B cell (primary cell): ENCODE measurements around the gene ASPHD1. TPM values are rescaled to one million over a fixed set of nuclear protein-coding genes. Genes with fewer than 3 reads are reported as not detected.

ENCODE experiments used
- ATAC-seq: fragments of 200-7000 bp; cut with Tn5 transposase; one replicate; pipeline ENCODE4 v1.10.0; 2021; ENCODE audit warnings: low read depth, mild to moderate bottlenecking, moderate number of reproducible peaks, moderate library complexity
- CTCF ChIA-PET: fragments of 350-600 bp; sonication (Branson Sonifier 250); formaldehyde crosslinking; loops from one replicate; lab custom pipeline; 2021; ENCODE audit warnings: antibody characterized with exemption, inconsistent platforms; lab: Charles Lee
- POLR2A ChIA-PET: fragments of 350-600 bp; sonication (Branson Sonifier 250); formaldehyde crosslinking; loops from one replicate; lab custom pipeline; 2021; ENCODE audit warnings: antibody characterized with exemption; lab: Charles Lee
- DNase-seq: peaks from one replicate; pipeline ENCODE4 v3.0.0; 2013
- H2AFZ ChIP-seq: 2 replicates; pipeline ENCODE4 v1.6.1; 2012; ENCODE audit warnings: mild to moderate bottlenecking, low read depth, low read length; ENCODE audit not compliant: insufficient read depth, poor library complexity, severe bottlenecking
- H3K27ac ChIP-seq, 2 donors: 1 replicate in 1 of 2; 2 replicates in 1 of 2; pipeline ENCODE4 v1.5.1; 2012 to 2013; ENCODE audit warnings: low read length in 2 of 2, mild to moderate bottlenecking in 2 of 2, moderate library complexity in 1 of 2
- H3K27me3 ChIP-seq, 4 experiments: fragments of 200-600 bp in 1 of 4; sonication (generic) in 1 of 4; replicated peaks in 1 of 4; 1 replicate in 2 of 4; 2 replicates in 2 of 4; pipeline versions ENCODE4 v1.6.1 to v1.7.0; 2013 to 2016; ENCODE audit warnings: low read length in 3 of 4, mild to moderate bottlenecking in 2 of 4, mixed read lengths in 1 of 4, moderate library complexity in 1 of 4; ENCODE audit not compliant: insufficient read depth in 4 of 4, control insufficient read depth in 3 of 4; ENCODE audit errors: control extremely low read depth in 1 of 4
- H3K36me3 ChIP-seq, 2 experiments: replicated peaks in 1 of 2; 1 replicate in 1 of 2; 2 replicates in 1 of 2; pipeline versions ENCODE4 v1.6.1 to v1.7.1; 2013; ENCODE audit warnings: low read length in 1 of 2; ENCODE audit not compliant: insufficient read depth in 2 of 2, control insufficient read depth in 1 of 2; ENCODE audit errors: control extremely low read depth in 1 of 2, extremely low read depth in 1 of 2
- H3K4me1 ChIP-seq, 2 donors: fragments of 200-600 bp in 1 of 2; sonication (generic) in 1 of 2; 1 replicate in 1 of 2; 2 replicates in 1 of 2; pipeline versions ENCODE4 v1.5.1 to v1.6.1; 2013 to 2017; ENCODE audit warnings: low read length in 2 of 2; ENCODE audit not compliant: control insufficient read depth in 2 of 2, insufficient read depth in 2 of 2
- H3K4me2 ChIP-seq: replicated peaks from 2 replicates; pipeline ENCODE3; 2012; ENCODE audit warnings: mild to moderate bottlenecking, low read depth, low read length; ENCODE audit not compliant: poor library complexity, severe bottlenecking
- H3K4me3 ChIP-seq, 5 experiments: fragments of 200-600 bp in 1 of 5; sonication (generic) in 1 of 5; 1 replicate in 3 of 5; 2 replicates in 2 of 5; pipeline versions ENCODE4 v1.5.1 to v1.7.0; 2011 to 2016; ENCODE audit warnings: low read length in 4 of 5, mild to moderate bottlenecking in 4 of 5, low read depth in 2 of 5, control low read depth in 1 of 5, moderate library complexity in 1 of 5; ENCODE audit not compliant: insufficient read depth in 1 of 5; ENCODE audit errors: control extremely low read depth in 1 of 5, extremely low read depth in 1 of 5
- H3K79me2 ChIP-seq: fragments of 200-600 bp; sonication (generic); one replicate; pipeline ENCODE4 v1.6.0; 2016; ENCODE audit warnings: low read length; ENCODE audit not compliant: control insufficient read depth, insufficient read depth
- H3K9ac ChIP-seq: fragments of 200-600 bp; sonication (generic); 2 replicates; pipeline ENCODE4 v1.6.1; 2017; ENCODE audit warnings: mild to moderate bottlenecking, low read length, moderate library complexity
- H3K9me3 ChIP-seq, 3 donors: one replicate each; pipeline versions ENCODE4 v1.6.1 to v1.7.1; 2013; ENCODE audit warnings: low read length in 2 of 3; ENCODE audit not compliant: control insufficient read depth in 2 of 3, insufficient read depth in 1 of 3; ENCODE audit errors: control extremely low read depth in 1 of 3
- H4K20me1 ChIP-seq: 2 replicates; pipeline ENCODE4 v1.6.0; 2012; ENCODE audit warnings: mild to moderate bottlenecking, low read length; ENCODE audit not compliant: insufficient read depth, control insufficient read depth, poor library complexity, severe bottlenecking
- H3K27ac Mint-ChIP-seq: one replicate; pipeline ENCODE4 v1.8.0; 2021; ENCODE audit warnings: mixed read lengths
- H3K27me3 Mint-ChIP-seq: one replicate; pipeline ENCODE4 v1.8.0; 2021; ENCODE audit warnings: mixed read lengths
- H3K4me1 Mint-ChIP-seq: one replicate; pipeline ENCODE4 v1.8.0; 2021; ENCODE audit warnings: mixed read lengths
- H3K4me3 Mint-ChIP-seq: one replicate; pipeline ENCODE4 v1.8.0; 2021; ENCODE audit warnings: mixed read lengths
- H3K9me3 Mint-ChIP-seq: one replicate; pipeline ENCODE4 v1.8.0; 2022; ENCODE audit warnings: mixed read lengths; ENCODE audit not compliant: insufficient read depth
- EZH2 ChIP-seq: IDR thresholded peaks from 2 replicates; pipeline ENCODE4 v1.6.1; 2012; ENCODE audit warnings: borderline replicate concordance, low read depth, mild to moderate bottlenecking, moderate library complexity, low read length; ENCODE audit not compliant: insufficient read depth, poor library complexity, severe bottlenecking
- WGBS: methylation state at CpG from one replicate; pipeline ENCODE4 v1.1.5; 2013; ENCODE audit warnings: missing lambda C conversion rate; ENCODE audit not compliant: insufficient coverage; 5-methylcytosine and 5-hydroxymethylcytosine counted together
- intact Hi-C: fragments of 100-400 bp; cut with micrococcal nuclease; formaldehyde crosslinking; loops from one replicate; pipeline ENCODE4 v1.10.0; 2022
- polyA plus RNA-seq: library from polyadenylated mRNA; depleted of rRNA; stranded (reverse); fragments of >200 nt; gene quantifications from 2 replicates; pipeline ENCODE4 v1.2.3, GENCODE V29; 2012
- total RNA-seq, 2 donors: library from RNA; stranded (reverse); fragments of 120-200 nt in 1 of 2; gene quantifications; 1 replicate in 1 of 2; 2 replicates in 1 of 2; pipeline versions ENCODE4 v1.2.3 to v1.2.4, GENCODE V29; 2013 to 2022
- TF ChIP-seq, protein P1 (sequence below): fragments of 200-600 bp; IDR thresholded peaks from one replicate; pipeline ENCODE4 v1.8.0; 2022; ENCODE audit warnings: antibody characterized with exemption, mild to moderate bottlenecking

The ASPHD1 gene
- total and polyA plus RNA-seq, 2 donors (not counting 1 experiment from before 2014, with no cell fraction given) = not detected

- POLR2A ChIA-PET = no interaction called here
- no peak overlapping the region for H2AFZ ChIP-seq
- CTCF ChIA-PET = no interaction called here
- H4K20me1 ChIP-seq = no peaks in the 10 kb centered on the region
- peaks cover 5% of the 10 kb centered on the region for H3K9me3 Mint-ChIP-seq
- H3K27me3 ChIP-seq = no peaks in the 10 kb centered on the region
- no peak for DNase-seq
- intact Hi-C loops = no loop called here
- no peak for ATAC-seq
- 94% methylated on average over 8 of the region's 8 CpGs for WGBS
- no peak overlapping the region for H3K4me3 ChIP-seq
- H3K36me3 ChIP-seq = no peaks in the 10 kb centered on the region
- H3K4me2 ChIP-seq = no peak overlapping the region
- no peaks in the 10 kb centered on the region for H3K79me2 ChIP-seq
- H3K4me3 Mint-ChIP-seq = no peak overlapping the region
- H3K4me1 ChIP-seq = no peaks in the 10 kb centered on the region
- H3K9ac ChIP-seq = no peak overlapping the region
- H3K27me3 Mint-ChIP-seq = peaks cover 10% of the 10 kb centered on the region
- no peaks in the 10 kb centered on the region for H3K4me1 Mint-ChIP-seq
- TF ChIP-seq, protein P1, sequence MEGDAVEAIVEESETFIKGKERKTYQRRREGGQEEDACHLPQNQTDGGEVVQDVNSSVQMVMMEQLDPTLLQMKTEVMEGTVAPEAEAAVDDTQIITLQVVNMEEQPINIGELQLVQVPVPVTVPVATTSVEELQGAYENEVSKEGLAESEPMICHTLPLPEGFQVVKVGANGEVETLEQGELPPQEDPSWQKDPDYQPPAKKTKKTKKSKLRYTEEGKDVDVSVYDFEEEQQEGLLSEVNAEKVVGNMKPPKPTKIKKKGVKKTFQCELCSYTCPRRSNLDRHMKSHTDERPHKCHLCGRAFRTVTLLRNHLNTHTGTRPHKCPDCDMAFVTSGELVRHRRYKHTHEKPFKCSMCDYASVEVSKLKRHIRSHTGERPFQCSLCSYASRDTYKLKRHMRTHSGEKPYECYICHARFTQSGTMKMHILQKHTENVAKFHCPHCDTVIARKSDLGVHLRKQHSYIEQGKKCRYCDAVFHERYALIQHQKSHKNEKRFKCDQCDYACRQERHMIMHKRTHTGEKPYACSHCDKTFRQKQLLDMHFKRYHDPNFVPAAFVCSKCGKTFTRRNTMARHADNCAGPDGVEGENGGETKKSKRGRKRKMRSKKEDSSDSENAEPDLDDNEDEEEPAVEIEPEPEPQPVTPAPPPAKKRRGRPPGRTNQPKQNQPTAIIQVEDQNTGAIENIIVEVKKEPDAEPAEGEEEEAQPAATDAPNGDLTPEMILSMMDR = no peak
- TF ChIP-seq EZH2 = no peak
- H3K27ac ChIP-seq = no peak overlapping the region
- H3K9me3 ChIP-seq = peaks cover 0 to 9% (median 0%) of the 10 kb centered on the region in 3 donors
- H3K27ac Mint-ChIP-seq = no peak overlapping the region
Observed at GRCh38 chr16:29951625-29952365, 51.5 kb downstream of the ASPHD1 start.

Other genes starting within 250 kb of the ASPHD1 start
- 1.1 and 1.7 TPM in 2 replicates for gene SPN, start 237.2 kb upstream of the ASPHD1 start, total RNA-seq
- gene SPN, start 237.2 kb upstream of the ASPHD1 start, polyA plus RNA-seq = 1.9 and 3.5 TPM in 2 replicates
- gene QPRT, start 221.3 kb upstream of the ASPHD1 start, total RNA-seq = 0.22 and 0.24 TPM in 2 replicates
- 0.06 and 0.30 TPM in 2 replicates for gene QPRT, start 221.3 kb upstream of the ASPHD1 start, polyA plus RNA-seq
- gene C16orf54, start 154.5 kb upstream of the ASPHD1 start, total RNA-seq = 64.4 and 68.3 TPM in 2 replicates
- gene C16orf54, start 154.5 kb upstream of the ASPHD1 start, polyA plus RNA-seq = 21.0 and 44.0 TPM in 2 replicates
- gene ZG16, start 122.2 kb upstream of the ASPHD1 start, total RNA-seq = not detected in 2 replicates
- 0.06 TPM in 1 of 2 replicates, not detected in the other for gene ZG16, start 122.2 kb upstream of the ASPHD1 start, polyA plus RNA-seq
- 53.5 and 53.9 TPM in 2 replicates for gene KIF22, start 109.7 kb upstream of the ASPHD1 start, total RNA-seq
- 57.2 and 67.5 TPM in 2 replicates for gene KIF22, start 109.7 kb upstream of the ASPHD1 start, polyA plus RNA-seq
- gene MAZ, start 94.0 kb upstream of the ASPHD1 start, total RNA-seq = 189 and 198 TPM in 2 replicates
- gene MAZ, start 94.0 kb upstream of the ASPHD1 start, polyA plus RNA-seq = 109 and 170 TPM in 2 replicates
- gene PRRT2, start 88.3 kb upstream of the ASPHD1 start, total RNA-seq = 1.6 and 3.1 TPM in 2 replicates
- 0.71 and 0.79 TPM in 2 replicates for gene PRRT2, start 88.3 kb upstream of the ASPHD1 start, polyA plus RNA-seq
- gene PAGR1, start 84.3 kb upstream of the ASPHD1 start, total RNA-seq = 26.7 and 28.4 TPM in 2 replicates
- 17.8 and 18.0 TPM in 2 replicates for gene PAGR1, start 84.3 kb upstream of the ASPHD1 start, polyA plus RNA-seq
- gene MVP, start 80.0 kb upstream of the ASPHD1 start, total RNA-seq = 109 and 112 TPM in 2 replicates
- 121 and 217 TPM in 2 replicates for gene MVP, start 80.0 kb upstream of the ASPHD1 start, polyA plus RNA-seq
- 49.2 and 51.2 TPM in 2 replicates for gene CDIPT, start 37.3 kb upstream of the ASPHD1 start, total RNA-seq
- 44.5 and 63.3 TPM in 2 replicates for gene CDIPT, start 37.3 kb upstream of the ASPHD1 start, polyA plus RNA-seq
- not detected in 2 replicates for gene SEZ6L2, start 938 bp upstream of the ASPHD1 start, total RNA-seq
- 0.10 TPM in 1 of 2 replicates, not detected in the other for gene SEZ6L2, start 938 bp upstream of the ASPHD1 start, polyA plus RNA-seq
- gene KCTD13, start 25.7 kb downstream of the ASPHD1 start, total RNA-seq = 74.3 and 83.9 TPM in 2 replicates
- gene KCTD13, start 25.7 kb downstream of the ASPHD1 start, polyA plus RNA-seq = 61.5 and 78.2 TPM in 2 replicates
- gene TMEM219, start 61.6 kb downstream of the ASPHD1 start, total RNA-seq = 56.3 and 66.6 TPM in 2 replicates
- gene TMEM219, start 61.6 kb downstream of the ASPHD1 start, polyA plus RNA-seq = 88.3 and 103 TPM in 2 replicates
- gene TAOK2, start 73.4 kb downstream of the ASPHD1 start, total RNA-seq = 50.8 and 51.9 TPM in 2 replicates
- 25.5 and 30.3 TPM in 2 replicates for gene TAOK2, start 73.4 kb downstream of the ASPHD1 start, polyA plus RNA-seq
- gene HIRIP3, start 95.1 kb downstream of the ASPHD1 start, total RNA-seq = 9.7 and 13.9 TPM in 2 replicates
- gene HIRIP3, start 95.1 kb downstream of the ASPHD1 start, polyA plus RNA-seq = 6.2 and 12.2 TPM in 2 replicates
- 113 and 119 TPM in 2 replicates for gene INO80E, start 95.8 kb downstream of the ASPHD1 start, total RNA-seq
- gene INO80E, start 95.8 kb downstream of the ASPHD1 start, polyA plus RNA-seq = 101 and 103 TPM in 2 replicates
- not detected in 2 replicates for gene DOC2A, start 110.5 kb downstream of the ASPHD1 start, total RNA-seq
- gene DOC2A, start 110.5 kb downstream of the ASPHD1 start, polyA plus RNA-seq = not detected in 2 replicates
- not detected in 2 replicates for gene C16orf92, start 122.7 kb downstream of the ASPHD1 start, total RNA-seq
- gene C16orf92, start 122.7 kb downstream of the ASPHD1 start, polyA plus RNA-seq = not detected in 2 replicates
- not detected in 2 replicates for gene TLCD3B, start 130.8 kb downstream of the ASPHD1 start, total RNA-seq
- not detected in 2 replicates for gene TLCD3B, start 130.8 kb downstream of the ASPHD1 start, polyA plus RNA-seq
- 301 and 329 TPM in 2 replicates for gene ALDOA, start 165.3 kb downstream of the ASPHD1 start, total RNA-seq
- gene ALDOA, start 165.3 kb downstream of the ASPHD1 start, polyA plus RNA-seq = 276 and 343 TPM in 2 replicates
- gene PPP4C, start 175.5 kb downstream of the ASPHD1 start, total RNA-seq = 89.0 and 93.3 TPM in 2 replicates
- gene PPP4C, start 175.5 kb downstream of the ASPHD1 start, polyA plus RNA-seq = 106 and 122 TPM in 2 replicates
- gene TBX6, start 191.4 kb downstream of the ASPHD1 start, total RNA-seq = 5.4 and 6.1 TPM in 2 replicates
- gene TBX6, start 191.4 kb downstream of the ASPHD1 start, polyA plus RNA-seq = 1.2 and 1.4 TPM in 2 replicates
- 302 and 314 TPM in 2 replicates for gene YPEL3, start 195.7 kb downstream of the ASPHD1 start, total RNA-seq
- gene YPEL3, start 195.7 kb downstream of the ASPHD1 start, polyA plus RNA-seq = 387 and 414 TPM in 2 replicates
- gene GDPD3, start 213.0 kb downstream of the ASPHD1 start, total RNA-seq = 17.3 and 22.7 TPM in 2 replicates
- 10.6 and 11.4 TPM in 2 replicates for gene GDPD3, start 213.0 kb downstream of the ASPHD1 start, polyA plus RNA-seq
- gene MAPK3, start 222.7 kb downstream of the ASPHD1 start, total RNA-seq = 60.4 and 69.4 TPM in 2 replicates
- 67.2 and 82.9 TPM in 2 replicates for gene MAPK3, start 222.7 kb downstream of the ASPHD1 start, polyA plus RNA-seq